Suprapubic skin (tissue), 4 donors: ENCODE data around the gene IL15RA.

ENCODE experiments used
- POLR2A ChIP-seq, 2 donors: fragments of 450-650 bp; IDR thresholded peaks; one replicate each; pipeline ENCODE4 v1.6.1; 2017; ENCODE audit warnings: antibody characterized with exemption in 2 of 2, mild to moderate bottlenecking in 2 of 2, moderate library complexity in 2 of 2
- POLR2AphosphoS5 ChIP-seq, 3 donors: sonication (generic); formaldehyde crosslinking; IDR thresholded peaks; one replicate each; pipeline ENCODE4 v1.6.1; 2017; ENCODE audit warnings: antibody characterized with exemption in 3 of 3
- TF ChIP-seq, protein P1 (sequence below), 2 donors: fragments of 200-600 bp in 1 of 2; fragments of 450-650 bp in 1 of 2; sonication (generic) in 1 of 2; IDR thresholded peaks; one replicate each; pipeline ENCODE4 v1.5.1; 2016 to 2019; ENCODE audit warnings: antibody characterized with exemption in 2 of 2, mild to moderate bottlenecking in 1 of 2, moderate library complexity in 1 of 2

DNA sequence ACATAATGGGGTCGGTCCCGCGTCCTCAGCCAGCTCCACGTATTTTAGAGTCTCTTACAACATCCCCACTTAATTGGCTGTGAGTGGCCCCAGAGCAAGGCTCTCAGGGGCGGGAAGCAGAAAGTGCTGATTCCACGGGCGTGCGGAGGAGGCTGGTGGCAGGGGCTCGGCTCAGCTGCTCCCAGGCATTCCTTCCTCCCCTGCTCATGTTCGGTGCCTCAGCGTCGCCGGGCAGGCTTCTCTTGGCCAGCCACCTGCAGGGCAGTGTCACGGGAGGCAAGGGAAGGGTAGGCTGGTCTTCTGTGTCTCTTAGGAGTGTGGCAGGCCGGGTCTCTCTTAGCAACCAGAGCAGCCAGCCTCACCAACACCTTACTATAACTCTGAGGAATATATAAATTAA lies 33.8 kb downstream of the IL15RA start:
- TF ChIP-seq, protein P1, sequence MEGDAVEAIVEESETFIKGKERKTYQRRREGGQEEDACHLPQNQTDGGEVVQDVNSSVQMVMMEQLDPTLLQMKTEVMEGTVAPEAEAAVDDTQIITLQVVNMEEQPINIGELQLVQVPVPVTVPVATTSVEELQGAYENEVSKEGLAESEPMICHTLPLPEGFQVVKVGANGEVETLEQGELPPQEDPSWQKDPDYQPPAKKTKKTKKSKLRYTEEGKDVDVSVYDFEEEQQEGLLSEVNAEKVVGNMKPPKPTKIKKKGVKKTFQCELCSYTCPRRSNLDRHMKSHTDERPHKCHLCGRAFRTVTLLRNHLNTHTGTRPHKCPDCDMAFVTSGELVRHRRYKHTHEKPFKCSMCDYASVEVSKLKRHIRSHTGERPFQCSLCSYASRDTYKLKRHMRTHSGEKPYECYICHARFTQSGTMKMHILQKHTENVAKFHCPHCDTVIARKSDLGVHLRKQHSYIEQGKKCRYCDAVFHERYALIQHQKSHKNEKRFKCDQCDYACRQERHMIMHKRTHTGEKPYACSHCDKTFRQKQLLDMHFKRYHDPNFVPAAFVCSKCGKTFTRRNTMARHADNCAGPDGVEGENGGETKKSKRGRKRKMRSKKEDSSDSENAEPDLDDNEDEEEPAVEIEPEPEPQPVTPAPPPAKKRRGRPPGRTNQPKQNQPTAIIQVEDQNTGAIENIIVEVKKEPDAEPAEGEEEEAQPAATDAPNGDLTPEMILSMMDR (IDR thresholded peaks at IDR 0.05) = no peak
- TF ChIP-seq POLR2AphosphoS5 (IDR thresholded peaks at IDR 0.05) = no peak
- TF ChIP-seq POLR2A (IDR thresholded peaks at IDR 0.05) = no peak
